Pancreas (tissue), 10 donors: ENCODE data around the gene PER2. TPM values are rescaled to one million over a fixed set of nuclear protein-coding genes. Genes with fewer than 3 reads are reported as not detected.

ENCODE experiments used
- ATAC-seq, 4 donors: fragments of 200-7000 bp; cut with Tn5 transposase; one replicate each; pipeline versions ENCODE4 v1.8.0 to v1.9.1; 2020; ENCODE audit warnings: mild to moderate bottlenecking in 4 of 4, moderate library complexity in 4 of 4
- DNase-seq, 6 donors: peaks; one replicate each; pipeline ENCODE4 v3.0.0-alpha.2; 2020
- FAIRE-seq: peaks from 2 replicates; lab custom pipeline; 2012; peaks lifted over from hg19 to GRCh38; lab: Jason Lieb, UNC
- H3K27ac ChIP-seq, 4 donors: fragments of 200-600 bp; sonication (generic); 1 replicate in 3 of 4; 2 replicates in 1 of 4; pipeline versions ENCODE4 v1.5.0 to v1.8.0; 2020
- H3K27me3 ChIP-seq, 4 donors: fragments of 200-600 bp; one replicate each; pipeline ENCODE4 v1.8.0; 2021
- H3K36me3 ChIP-seq, 3 donors: fragments of 200-600 bp; sonication (generic) in 1 of 3; one replicate each; pipeline versions ENCODE4 v1.5.0 to v1.8.0; 2020 to 2021
- H3K4me1 ChIP-seq, 3 donors: fragments of 200-600 bp; one replicate each; pipeline ENCODE4 v1.8.0; 2021
- H3K4me3 ChIP-seq, 4 donors: fragments of 200-600 bp; sonication (generic) in 2 of 4; one replicate each; pipeline versions ENCODE4 v1.5.0 to v1.8.0; 2020 to 2021
- H3K9me3 ChIP-seq, 4 donors: fragments of 200-600 bp; one replicate each; pipeline ENCODE4 v1.8.0; 2021
- WGBS, 2 donors: extraction: QIAGEN DNeasy Blood & Tissue Kit; methylation state at CpG; one replicate each; pipeline ENCODE4 v1.1.7; 2013; 5-methylcytosine and 5-hydroxymethylcytosine counted together
- intact Hi-C, 3 donors: fragments of 100-400 bp; cut with DNase I; formaldehyde crosslinking; loops; one replicate each; pipeline versions ENCODE4 v1.11.1 to v1.14.2; 2022
- polyA plus RNA-seq, 2 donors: library from polyadenylated mRNA; stranded (reverse); fragments of 200-250 nt; gene quantifications; one replicate each; pipeline ENCODE4 v1.2.3, GENCODE V29; 2013
- total RNA-seq, 6 donors: library from RNA; stranded (reverse); fragmentation: NEBNext Ultra II Directional in 4 of 6; extraction: Animal tissue kit (Norgen Biotek cat#: 25700) in 4 of 6; gene quantifications; one replicate each; pipeline versions ENCODE4 v1.2.1 to v1.2.4, GENCODE V29; 2021 to 2023
- TF ChIP-seq, protein P1 (sequence below), 4 donors: fragments of 200-600 bp; sonication (generic) in 3 of 4; IDR thresholded peaks; one replicate each; pipeline versions ENCODE4 v1.5.0 to v1.8.0; 2021; ENCODE audit warnings: antibody characterized with exemption in 4 of 4
- donor health status: healthy with polysubstance abuse.
- donor health status: DM: no; HTN: no; CAD: no; lungs with moderate emphysema.
- donor health status: DM: no; HTN: no; CAD: no.
- donor health status: control.
- donor health status: control.
- donor health status: Bipolar disorder and iron deficiency.
- donor health status: DM: yes; HTN: yes; CAD: no.
- donor health status: DM: no; HTN: no; CAD: no.
- donor health status: DM: no; HTN: no; CAD: no.
- donor health status: DM: yes; HTN: yes; CAD: no.

The PER2 gene
- total and polyA plus RNA-seq, 8 donors = 6.9 to 12.2 (median 9.3) TPM

DNA sequence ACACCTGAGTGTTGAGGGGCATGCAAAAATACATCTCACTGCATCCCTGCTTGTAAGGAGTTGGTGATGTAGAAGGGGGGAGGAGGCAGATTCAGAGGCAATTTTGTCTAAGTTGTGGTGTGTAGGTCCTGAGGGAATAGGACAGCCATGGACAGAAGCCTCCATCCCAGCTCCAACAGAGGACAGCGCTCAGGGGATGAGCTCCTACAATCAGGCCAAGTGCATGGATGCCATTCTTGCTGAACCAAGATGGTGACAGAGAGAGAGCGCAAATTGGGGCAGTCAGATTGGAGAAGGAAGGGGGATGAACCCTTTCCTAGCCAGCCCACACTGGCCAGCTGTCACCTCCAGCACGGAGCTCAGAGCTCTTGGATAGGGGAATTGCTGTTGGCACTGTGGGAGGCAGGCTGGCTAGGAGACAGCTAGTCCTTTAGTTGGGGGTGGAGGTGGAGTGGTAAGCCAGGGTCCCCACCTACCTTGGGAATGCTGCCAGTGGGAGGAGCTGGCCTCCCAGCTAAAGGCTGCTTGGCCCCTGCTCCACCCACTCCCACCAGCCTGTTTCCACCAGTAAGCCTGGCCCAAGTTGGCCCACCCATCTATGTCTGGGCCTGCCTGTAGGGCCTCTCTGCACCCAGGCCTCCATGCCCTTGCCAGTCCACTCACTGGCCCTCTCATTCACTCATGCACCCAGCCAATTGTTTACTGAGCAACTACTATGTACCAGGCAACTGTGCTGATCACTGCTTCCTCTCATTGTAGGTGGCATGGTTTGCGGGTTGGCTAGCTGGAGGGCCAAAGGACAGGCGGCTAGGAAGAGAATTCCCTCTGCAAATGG, 2.5 kb upstream of the PER2 start:
- H3K27me3 ChIP-seq = no peaks in the 10 kb centered on the region
- ATAC-seq (no peak), DNase-seq (peak in 3 of 6 donors; percentile 43 to 61 (median 53)), FAIRE-seq (no peak)
- H3K9me3 ChIP-seq = no peaks in the 10 kb centered on the region
- no peaks in the 10 kb centered on the region for H3K36me3 ChIP-seq
- H3K4me3 ChIP-seq = no peak overlapping the region
- H3K27ac ChIP-seq = no peak overlapping the region
- 83 to 90% methylated on average over 5 of the region's 5 CpGs for WGBS, 2 donors
- TF ChIP-seq, protein P1, sequence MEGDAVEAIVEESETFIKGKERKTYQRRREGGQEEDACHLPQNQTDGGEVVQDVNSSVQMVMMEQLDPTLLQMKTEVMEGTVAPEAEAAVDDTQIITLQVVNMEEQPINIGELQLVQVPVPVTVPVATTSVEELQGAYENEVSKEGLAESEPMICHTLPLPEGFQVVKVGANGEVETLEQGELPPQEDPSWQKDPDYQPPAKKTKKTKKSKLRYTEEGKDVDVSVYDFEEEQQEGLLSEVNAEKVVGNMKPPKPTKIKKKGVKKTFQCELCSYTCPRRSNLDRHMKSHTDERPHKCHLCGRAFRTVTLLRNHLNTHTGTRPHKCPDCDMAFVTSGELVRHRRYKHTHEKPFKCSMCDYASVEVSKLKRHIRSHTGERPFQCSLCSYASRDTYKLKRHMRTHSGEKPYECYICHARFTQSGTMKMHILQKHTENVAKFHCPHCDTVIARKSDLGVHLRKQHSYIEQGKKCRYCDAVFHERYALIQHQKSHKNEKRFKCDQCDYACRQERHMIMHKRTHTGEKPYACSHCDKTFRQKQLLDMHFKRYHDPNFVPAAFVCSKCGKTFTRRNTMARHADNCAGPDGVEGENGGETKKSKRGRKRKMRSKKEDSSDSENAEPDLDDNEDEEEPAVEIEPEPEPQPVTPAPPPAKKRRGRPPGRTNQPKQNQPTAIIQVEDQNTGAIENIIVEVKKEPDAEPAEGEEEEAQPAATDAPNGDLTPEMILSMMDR (IDR thresholded peaks at IDR 0.05) = no peak
- H3K4me1 ChIP-seq = peaks cover 18 to 26% (median 26%) of the 10 kb centered on the region in 3 donors
- intact Hi-C loops = no loop called here

DNA sequence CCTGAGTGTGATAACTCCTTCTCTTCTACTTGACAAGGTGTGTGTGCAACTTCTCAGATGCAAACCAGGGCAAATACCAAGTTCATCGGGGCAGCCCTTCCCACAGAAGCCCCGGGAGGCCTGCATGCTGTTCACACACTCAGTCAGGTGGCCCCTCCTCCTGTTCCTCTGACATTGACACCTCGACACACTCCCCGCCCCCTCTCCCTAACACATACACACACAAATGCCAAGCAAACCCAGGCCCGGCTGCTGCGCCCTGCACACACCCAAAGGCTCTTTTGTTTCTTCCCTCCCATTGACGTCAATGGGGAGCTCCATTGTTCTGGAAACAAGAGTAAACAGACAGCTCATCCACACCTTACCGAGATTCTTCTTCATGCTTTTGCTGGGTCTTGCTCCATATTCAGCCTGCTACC, 1.7 kb upstream of the PER2 start:
- H3K36me3 ChIP-seq = no peaks in the 10 kb centered on the region
- FAIRE-seq (peak; percentile 45), ATAC-seq (no peak), DNase-seq (peak; percentile 53 to 80 (median 64))
- peaks cover 27 to 33% (median 32%) of the 10 kb centered on the region in 3 donors for H3K4me1 ChIP-seq
- H3K27ac ChIP-seq = peak overlapping the region; percentile 96 to 100 (median 98)
- WGBS, 2 donors = 25 to 38% methylated on average over 8 of the region's 8 CpGs
- no peaks in the 10 kb centered on the region for H3K27me3 ChIP-seq
- no peaks in the 10 kb centered on the region for H3K9me3 ChIP-seq
- intact Hi-C loops = no loop called here
- no peak overlapping the region for H3K4me3 ChIP-seq
- TF ChIP-seq, protein P1 (IDR thresholded peaks at IDR 0.05) = no peak

DNA sequence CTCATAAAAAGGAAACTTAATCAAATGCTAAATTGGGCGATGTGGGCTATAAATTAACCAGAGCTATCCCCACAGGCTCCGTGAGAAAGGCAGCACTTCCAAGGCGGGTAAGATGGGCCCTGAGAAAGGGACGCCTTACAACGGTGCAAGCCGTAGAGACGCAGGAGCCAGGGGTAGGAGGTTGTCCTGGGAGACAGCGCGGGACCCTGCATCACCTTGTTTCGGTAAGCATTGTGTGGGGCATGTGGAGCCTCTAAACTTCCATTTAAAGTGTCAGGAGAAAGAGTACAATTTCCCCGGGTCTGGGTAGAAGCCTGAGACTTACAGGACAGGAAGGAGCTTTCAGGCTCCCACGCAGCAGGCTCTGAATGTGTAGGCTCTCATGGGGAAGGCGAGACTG, 1.2 kb upstream of the PER2 start:
- WGBS, 2 donors = 43 to 47% methylated on average over 13 of the region's 13 CpGs
- H3K36me3 ChIP-seq = no peaks in the 10 kb centered on the region
- intact Hi-C loops = no loop called here
- DNase-seq = peak in 2 of 6 donors; percentile 40 to 52
- no peak for ATAC-seq
- peaks cover 32 to 37% (median 34%) of the 10 kb centered on the region in 3 donors for H3K4me1 ChIP-seq
- H3K27ac ChIP-seq = peak overlapping the region; percentile 96 to 100 (median 98)
- TF ChIP-seq, protein P1 (IDR thresholded peaks at IDR 0.05) = no peak
- H3K9me3 ChIP-seq = no peaks in the 10 kb centered on the region
- no peak for FAIRE-seq
- H3K27me3 ChIP-seq = no peaks in the 10 kb centered on the region
- peak overlapping the region in 2 of 4 donors; percentile 83 to 87 for H3K4me3 ChIP-seq

DNA sequence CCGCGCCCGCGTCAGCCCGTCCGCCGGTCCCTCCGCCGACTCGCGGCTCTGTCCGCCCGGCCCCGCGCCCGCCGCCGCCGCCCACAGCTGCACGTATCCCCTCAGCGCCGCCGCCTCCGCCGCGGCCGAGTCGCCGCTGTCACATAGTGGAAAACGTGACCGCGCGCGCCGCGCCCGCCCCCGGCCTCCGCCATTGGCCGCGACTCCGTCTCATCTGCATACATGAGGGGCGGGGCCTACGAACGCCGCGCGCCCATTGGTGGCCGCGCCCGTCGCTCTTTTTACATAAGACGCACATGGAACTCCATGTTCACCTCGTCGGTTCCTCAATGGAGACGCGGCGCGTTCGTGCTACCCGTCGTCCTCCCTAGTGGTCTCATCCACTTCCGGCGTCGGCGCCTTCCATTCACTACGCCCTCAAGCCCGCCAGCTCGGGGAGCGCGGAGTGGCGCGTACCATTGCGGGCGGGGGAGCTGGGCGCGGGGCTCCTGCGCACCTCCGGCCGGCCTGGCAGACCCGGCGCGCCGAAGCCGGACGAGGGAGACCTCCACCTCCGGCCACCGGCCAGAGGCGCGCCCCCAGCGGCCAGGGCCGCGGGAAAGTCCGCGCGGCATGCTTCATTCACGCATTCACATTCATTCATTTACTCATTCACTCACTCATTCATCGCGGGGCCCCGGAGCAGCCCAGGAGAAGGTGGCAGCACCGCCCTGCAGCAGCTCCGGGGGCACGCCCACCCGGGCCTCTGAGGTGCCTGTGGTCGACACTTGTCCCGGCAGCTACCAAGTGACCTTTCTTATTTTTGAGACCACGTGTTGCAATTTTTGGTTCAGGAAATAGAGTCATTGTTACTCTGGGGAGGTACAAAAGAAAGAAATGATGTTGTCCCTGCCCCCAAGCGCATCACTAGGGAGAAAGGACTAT, 502 bp upstream of the PER2 start:
- 1% methylated on average over 76 to 108 of the region's 108 CpGs for WGBS, 2 donors
- peaks cover 32 to 44% (median 37%) of the 10 kb centered on the region in 3 donors for H3K4me1 ChIP-seq
- TF ChIP-seq, protein P1 (IDR thresholded peaks at IDR 0.05) = peak in 1 of 4 donors; percentile 16

More for the DNA sequence above, 502 bp upstream of the PER2 start:
- FAIRE-seq (peak; percentile 37), ATAC-seq (peak; percentile 54 to 80 (median 75)), DNase-seq (peak; percentile 94 to 99 (median 98))
- Histone ChIP-seq H3K27ac (peak overlapping the region; percentile 96 to 100 (median 98)), H3K27me3 (no peaks in the 10 kb centered on the region), H3K4me3 (peak overlapping the region; percentile 72 to 87 (median 84)), H3K36me3 (no peaks in the 10 kb centered on the region), H3K9me3 (no peaks in the 10 kb centered on the region)
- intact Hi-C loops = no loop called here
